NCI-H748 (cell line): ENCODE measurements around the gene GDPD1.
"Not testable (repeated sequence)": the region's sequence is repeated elsewhere in the genome, so short reads cannot be mapped to it uniquely, and the experiment has no call there.

ENCODE experiments used
- DNase-seq: peaks from one replicate; lab custom pipeline; 2025; ENCODE audit not compliant: unreplicated experiment; lab: John Stamatoyannopoulos, UW

GDPD1 gene

DNA sequence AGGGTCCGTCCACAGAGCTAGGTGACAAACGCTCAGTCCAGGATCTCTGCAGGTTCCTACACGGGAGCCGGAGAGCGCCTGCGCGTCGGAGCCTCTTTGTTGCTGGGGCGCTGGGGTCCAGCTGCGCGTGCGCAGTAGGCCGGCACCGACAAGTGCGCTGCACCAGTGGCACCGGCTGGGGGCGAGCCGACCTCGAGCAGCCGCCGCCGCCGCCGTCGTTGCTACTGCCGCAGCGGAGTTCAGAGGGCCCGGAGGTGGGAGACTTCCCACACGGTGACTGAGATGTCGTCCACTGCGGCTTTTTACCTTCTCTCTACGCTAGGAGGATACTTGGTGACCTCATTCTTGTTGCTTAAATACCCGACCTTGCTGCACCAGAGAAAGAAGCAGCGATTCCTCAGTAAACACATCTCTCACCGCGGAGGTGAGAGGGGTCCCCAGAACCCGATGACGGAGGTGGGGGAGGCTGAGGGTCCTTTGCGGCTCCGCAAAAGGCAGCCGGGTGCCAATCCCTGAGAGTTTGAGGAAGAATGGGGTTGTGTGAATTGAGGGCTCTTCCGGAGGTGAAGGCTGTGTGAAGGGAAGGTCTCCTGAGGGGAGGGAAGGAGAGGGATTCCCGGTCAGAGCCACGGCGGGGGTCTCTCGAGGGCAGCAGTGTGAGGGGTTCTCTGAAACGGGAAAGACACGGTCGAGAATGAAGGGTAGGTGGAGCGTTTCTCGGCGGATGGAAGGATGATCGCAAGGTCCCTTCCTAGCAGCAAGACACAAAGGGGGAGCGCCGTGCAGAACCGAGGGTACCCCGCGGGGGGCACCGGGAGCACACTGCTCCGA is at the start of gene GDPD1:
GDPD1 (plus strand) TSS at position 184 of the 831 bp plus-strand sequence; CDS start at position 283, 99 bp downstream.
- peak; percentile 97 for DNase-seq

DNA sequence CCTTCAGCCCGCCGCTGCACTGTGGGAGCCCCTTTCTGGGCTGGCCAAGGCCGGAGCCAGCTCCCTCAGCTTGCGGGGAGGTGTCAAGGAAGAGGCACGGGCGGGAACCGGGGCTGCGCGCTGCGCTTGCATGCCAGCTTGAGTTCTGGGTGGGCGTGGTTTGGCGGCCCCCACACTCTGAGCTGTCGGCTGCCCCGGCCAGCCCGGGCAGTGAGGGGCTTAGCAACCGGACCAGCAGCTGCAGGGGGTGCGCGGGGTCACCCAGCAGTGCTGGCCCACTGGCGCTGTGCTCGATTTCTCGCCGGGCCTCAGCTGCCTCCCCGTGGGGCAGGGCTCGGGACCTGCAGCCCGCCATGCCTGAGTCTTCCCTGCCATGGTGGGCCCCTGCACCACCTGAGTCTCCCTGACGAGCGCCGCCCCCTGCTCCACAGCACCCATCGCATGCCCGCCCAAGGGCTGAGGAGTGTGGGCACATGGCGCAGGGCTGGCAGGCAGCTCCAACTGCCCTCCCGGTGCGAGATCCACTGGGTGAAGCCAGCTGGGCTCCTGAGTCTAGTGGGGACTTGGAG is 47.8 kb upstream of the GDPD1 start:
- DNase-seq, result no peak

GRCh38 chr17:59174671-59175070 is 45.6 kb upstream of the GDPD1 start:
- no peak for DNase-seq

GRCh38 chr17:59175076-59175475 is 45.2 kb upstream of the GDPD1 start:
- DNase-seq, result no peak

DNA sequence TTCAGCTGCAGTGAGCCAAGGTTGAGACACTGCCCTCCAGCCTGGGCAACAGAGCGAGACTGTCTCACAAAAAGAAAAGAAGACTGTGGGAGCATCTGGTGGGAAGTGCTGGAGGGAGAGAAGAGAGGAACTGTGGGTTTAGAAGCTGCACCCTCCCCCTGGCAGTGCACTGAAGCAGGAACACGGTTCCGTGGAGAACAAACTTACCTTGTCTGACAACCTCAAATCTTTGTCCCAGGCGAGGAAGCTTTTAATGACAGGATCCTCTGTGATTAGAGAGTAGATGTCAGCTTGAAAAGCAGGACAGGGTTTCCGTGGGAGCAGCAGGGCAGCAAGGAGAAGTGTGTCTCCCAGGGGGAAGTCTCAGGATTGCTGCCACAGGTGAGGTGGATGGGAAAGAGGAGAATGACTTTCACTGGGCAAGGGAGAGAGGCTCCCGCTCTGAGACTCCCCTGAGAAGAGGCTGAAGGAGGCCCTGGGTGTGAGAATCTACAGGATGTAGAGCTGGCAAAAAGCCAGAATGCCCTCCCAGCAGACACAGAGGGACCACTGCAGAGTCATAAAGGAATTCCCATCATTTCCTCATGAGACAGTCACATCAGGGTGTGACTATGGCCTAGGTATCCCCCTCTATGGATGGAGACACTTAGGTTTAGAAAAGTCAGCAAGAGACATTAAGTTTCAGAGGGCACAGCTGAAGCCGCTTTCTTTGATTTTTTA is 41.9 kb upstream of the GDPD1 start:
- no peak for DNase-seq

- not testable (repeated sequence) for DNase-seq
Measured at GRCh38 chr17:59179601-59180000, 40.7 kb upstream of the GDPD1 start.

DNA sequence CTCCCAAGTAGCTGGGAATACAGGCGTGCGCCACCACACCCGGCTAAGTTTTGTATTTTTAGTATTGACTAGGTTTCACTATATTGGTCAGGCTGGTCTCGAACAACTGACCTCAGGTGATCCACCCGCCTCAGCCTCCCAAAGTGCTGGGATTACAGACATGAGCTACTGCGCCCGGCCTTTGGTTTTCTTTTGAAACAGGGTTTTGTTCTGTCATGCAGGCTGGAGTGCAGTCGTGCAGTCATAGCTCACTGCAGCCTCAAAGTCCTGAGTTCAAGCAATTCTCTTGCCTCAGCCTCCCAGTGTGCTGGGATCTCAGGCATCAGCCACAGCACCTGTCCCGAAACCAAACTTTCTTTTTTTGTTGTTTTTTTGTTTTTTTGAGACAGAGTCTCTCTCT is 39.7 kb upstream of the GDPD1 start:
- no peak for DNase-seq

DNA sequence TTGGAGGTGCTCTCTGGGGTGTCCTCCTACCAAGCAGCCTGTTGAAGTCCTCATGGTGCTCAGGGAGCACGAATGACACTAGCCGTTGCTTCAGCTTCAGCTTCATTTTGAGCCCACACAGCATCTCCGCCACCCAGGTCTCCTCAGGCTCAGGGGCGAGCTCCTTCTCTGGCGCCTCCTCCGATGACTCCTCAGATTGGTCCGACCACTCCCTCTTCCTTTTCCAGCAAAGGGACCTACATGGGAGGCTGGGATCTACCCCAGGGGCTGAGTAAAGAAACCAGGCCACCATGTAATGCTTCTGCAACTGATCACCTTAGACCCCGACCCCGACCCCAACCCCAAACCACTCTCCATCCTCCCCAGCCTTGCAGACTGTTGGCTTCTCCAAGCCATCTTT is 38.8 kb upstream of the GDPD1 start:
- no peak for DNase-seq

DNA sequence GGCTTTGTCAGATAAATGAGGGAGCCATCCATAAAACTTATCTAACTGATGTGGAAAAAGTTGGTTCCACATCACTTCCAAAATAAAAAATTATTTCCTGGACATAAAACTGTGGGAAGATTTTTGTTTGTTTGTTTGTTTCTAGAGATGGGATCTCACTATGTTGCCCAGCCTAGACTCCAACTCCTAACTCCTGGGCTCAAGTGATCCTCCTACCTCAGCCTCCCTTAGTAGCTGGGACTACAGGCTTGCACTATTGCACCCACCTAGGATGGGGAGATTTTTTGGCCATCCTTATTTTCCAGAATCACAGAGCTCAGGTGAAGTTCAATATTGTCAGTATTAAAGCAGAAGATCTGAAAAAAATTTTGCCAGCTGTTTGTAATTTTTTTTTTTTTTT is 34.3 kb upstream of the GDPD1 start:
- DNase-seq, result no peak

- no peak for DNase-seq
Measured at GRCh38 chr17:59186850-59187249, 33.5 kb upstream of the GDPD1 start.

DNA sequence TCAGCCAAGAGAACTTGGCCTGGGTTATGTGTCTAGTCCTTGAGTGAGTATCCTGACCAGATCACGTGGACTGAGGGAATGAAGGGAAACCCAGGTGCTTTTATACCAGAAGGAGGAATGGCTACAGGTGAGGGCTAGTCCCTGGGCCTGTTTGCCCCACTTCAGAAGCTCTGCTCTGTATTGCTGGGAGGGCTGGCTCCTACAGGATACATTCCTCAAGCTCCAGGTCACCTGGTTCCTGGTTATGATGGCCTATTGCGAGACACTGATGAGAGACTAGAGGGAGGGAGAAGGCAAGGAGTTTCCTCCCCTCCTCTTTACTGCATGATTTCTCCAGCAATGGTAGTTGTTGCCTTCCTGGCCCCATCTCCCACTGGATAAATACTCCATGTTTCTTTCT is 29.5 kb upstream of the GDPD1 start:
- DNase-seq, result no peak

DNA sequence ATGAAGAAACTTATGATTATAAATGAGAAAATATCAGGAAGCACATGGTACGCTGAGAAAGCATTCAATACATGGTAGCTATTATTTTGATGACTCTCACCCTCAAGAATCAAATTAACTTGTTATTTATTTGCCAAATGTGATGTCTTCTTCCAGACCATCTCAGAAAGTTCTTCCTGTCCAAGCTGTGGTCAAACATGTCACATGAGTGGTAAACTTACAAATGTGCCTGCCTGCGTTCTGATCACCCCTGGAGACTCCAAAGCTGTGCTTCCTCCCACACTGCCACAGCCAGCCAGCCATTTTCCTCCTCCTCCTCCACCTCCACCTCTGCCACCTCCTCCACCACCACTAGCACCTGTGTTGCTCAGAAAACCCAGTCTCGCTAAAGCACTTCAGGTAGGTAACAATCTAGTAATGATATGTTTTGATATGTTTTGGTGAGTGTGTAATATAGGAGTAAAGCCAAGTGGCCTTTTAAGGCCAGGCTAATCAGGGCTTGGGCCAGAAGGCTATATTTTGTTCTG is 26.9 kb upstream of the GDPD1 start:
- no peak for DNase-seq

DNA sequence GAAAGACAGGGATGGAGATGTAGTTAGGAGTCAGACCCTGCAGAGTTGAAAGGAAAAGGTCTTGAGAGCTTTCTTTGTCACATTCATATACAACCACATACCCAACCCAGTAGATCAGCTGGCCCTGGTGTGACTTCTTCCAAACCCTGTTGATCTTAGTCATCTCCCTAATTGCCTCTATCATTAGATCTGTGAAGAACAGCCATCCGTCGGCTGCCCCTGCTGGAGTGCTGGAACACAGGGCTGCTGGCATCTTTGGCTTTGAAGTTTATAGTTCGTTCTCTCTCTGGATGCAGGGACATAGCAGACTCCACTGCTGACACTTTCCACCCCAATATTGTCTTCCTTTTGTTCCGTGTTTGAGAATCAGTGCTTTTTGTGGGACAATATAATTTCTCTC is 20.9 kb upstream of the GDPD1 start:
- no peak for DNase-seq

DNA sequence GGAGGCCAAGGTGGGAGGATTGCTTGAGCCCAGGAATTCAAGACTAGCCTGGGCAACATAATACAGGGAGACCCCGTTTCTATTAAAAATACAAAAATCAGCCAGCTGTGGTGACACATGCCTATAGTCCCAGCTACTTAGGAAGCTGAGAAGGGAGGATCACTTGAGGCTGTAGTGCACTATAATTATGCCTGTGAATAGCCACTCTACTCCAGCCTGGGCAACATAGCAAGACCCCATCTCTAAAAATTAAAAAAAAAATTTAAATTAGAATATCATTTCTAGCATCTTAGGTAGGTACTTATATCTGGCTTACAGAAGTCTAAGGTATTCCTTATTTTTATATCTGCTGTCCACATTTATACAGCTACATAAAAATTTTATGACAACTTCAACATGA is 18.0 kb upstream of the GDPD1 start:
- no peak for DNase-seq

DNA sequence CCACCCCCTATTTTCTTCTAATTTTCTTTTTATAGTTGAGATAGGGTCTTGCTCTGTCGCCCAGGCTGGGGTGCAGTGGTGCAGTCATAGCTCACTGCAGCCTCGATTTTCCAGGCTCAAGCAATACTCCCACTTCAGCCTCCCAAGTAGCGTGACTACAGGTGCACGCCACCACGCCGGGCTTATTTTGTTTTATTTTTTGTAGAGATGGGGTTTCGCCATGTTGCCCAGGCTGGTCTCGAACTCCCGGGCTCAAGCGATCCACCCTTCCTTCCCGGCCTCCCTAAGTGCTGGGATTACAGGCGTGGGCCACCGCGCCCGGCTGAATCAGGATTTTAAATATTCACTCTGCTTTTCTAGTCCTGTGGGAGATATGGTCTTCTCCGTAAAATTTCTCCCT is 941 bp upstream of the GDPD1 start:
- no peak for DNase-seq

- no peak for DNase-seq
Measured at GRCh38 chr17:59219992-59220327, 351 bp upstream of the GDPD1 start.

- DNase-seq, result no peak
Measured at GRCh38 chr17:59221159-59221847, 992 bp downstream of the GDPD1 start.

DNA sequence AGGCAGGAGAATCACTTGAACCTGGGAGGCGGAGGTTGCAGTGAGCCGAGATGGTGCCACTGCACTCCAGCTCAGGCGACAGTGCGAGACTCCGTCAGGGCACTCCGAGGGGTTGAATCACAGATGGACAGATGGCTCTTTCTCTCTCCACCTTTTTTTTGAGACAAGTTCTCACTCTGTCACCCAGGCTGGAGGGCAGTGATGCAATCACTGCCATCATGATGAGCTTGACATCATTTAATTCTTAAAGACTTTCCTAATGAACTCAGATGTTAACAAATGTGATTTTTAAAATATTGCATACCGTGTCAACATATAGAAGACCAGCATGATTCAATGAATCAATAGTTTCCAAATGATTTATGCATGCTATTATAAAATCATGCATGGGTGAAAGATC is 3.5 kb downstream of the GDPD1 start:
- no peak for DNase-seq

DNA sequence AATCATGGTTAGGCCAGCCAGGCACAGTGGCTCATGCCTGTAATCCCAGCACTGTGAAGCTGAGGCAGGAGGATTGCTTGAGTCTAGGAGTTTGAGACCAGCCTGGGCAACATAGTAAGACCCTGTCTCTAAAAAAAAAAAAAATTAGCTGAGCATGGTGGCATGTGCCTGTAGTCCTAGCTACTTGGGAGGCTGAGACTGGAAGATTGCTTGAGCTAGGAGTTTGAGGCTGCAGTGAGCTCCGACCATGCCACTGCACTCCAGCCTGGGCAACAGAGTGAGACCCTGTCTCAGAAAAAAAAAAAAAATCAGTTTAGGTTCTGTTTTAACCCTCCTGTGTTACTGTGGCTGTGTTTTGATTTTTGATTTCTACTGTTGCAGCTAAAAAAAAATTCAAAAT is 8.3 kb downstream of the GDPD1 start:
- not testable (repeated sequence) for DNase-seq

DNA sequence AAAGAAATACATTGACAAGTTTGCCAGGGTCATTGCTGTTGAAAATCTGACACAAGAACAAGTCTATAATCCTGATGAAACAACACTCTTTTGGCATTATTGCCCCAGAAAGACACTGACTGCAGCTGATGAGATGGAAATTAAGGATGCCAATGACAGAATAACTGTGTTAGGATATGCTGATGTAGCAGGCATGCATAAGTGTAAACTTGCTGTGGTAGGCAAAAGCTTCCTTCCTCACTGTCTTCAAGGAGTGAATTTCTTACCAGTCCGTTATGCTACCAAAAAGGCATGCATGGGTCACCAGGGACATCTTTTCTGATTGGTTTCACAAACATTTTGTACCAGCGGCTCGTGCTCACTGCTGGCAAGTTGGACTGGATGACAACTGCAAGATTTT is 10.5 kb downstream of the GDPD1 start:
- no peak for DNase-seq

GRCh38 chr17:59234631-59235030 is 14.3 kb downstream of the GDPD1 start:
- no peak for DNase-seq
